ENCODE results near the gene TBC1D17.

The TBC1D17 gene

GRCh38 chr19:49879243-49879963 lies 1.9 kb downstream of the TBC1D17 start:
- no peak for DNase-seq

- DNase-seq: no peak
Observed at GRCh38 chr19:49880162-49880869, 2.8 kb downstream of the TBC1D17 start.

GRCh38 chr19:49881186-49881585 lies 3.7 kb downstream of the TBC1D17 start:
- no peak for DNase-seq

- DNase-seq: no peak
Observed at GRCh38 chr19:49881672-49882394, 4.3 kb downstream of the TBC1D17 start.

- DNase-seq: no peak
Observed at GRCh38 chr19:49882643-49883042, 5.1 kb downstream of the TBC1D17 start.

- DNase-seq: no peak
Observed at GRCh38 chr19:49883094-49883493, 5.6 kb downstream of the TBC1D17 start.

- no peak for DNase-seq
Observed at GRCh38 chr19:49884109-49884508, 6.6 kb downstream of the TBC1D17 start.

GRCh38 chr19:49884760-49885159 lies 7.3 kb downstream of the TBC1D17 start:
- no peak for DNase-seq

GRCh38 chr19:49887037-49887664 lies 9.6 kb downstream of the TBC1D17 start:
- no peak for DNase-seq

GRCh38 chr19:49887665-49888509 lies 10.4 kb downstream of the TBC1D17 start:
- DNase-seq: no peak

- DNase-seq: no peak
Observed at GRCh38 chr19:49888510-49888824, 11.0 kb downstream of the TBC1D17 start.

GRCh38 chr19:49889038-49889686 lies 11.7 kb downstream of the TBC1D17 start:
- DNase-seq: no peak

GRCh38 chr19:49889687-49890348 lies 12.3 kb downstream of the TBC1D17 start:
- DNase-seq: no peak

- DNase-seq: no peak
Observed at GRCh38 chr19:49890349-49891311, 13.1 kb downstream of the TBC1D17 start.

- DNase-seq: no peak
Observed at GRCh38 chr19:49891393-49891792, 13.9 kb downstream of the TBC1D17 start.

GRCh38 chr19:49892716-49893115 lies 15.2 kb downstream of the TBC1D17 start:
- DNase-seq: no peak

- DNase-seq: no peak
Observed at GRCh38 chr19:49894011-49894664, 16.6 kb downstream of the TBC1D17 start.

GRCh38 chr19:49894879-49895565 lies 17.5 kb downstream of the TBC1D17 start:
- DNase-seq: no peak

All from kidney glomerular epithelial cell (primary cell).